A549 (cell line): Measurements from ENCODE around the gene PPP2R2D. TPM values are rescaled to one million over a fixed set of nuclear protein-coding genes. Genes with fewer than 3 reads are reported as not detected.

Source experiments
- ATAC-seq, 2 experiments: fragments of 200-7000 bp in 1 of 2; fragments of >200 bp in 1 of 2; cut with Nextera tagmentation in 1 of 2; cut with Tn5 transposase in 1 of 2; 3 replicates each; pipeline versions ENCODE4 v1.8.0 to v1.9.1; 2018 to 2020; ENCODE audit warnings: mild to moderate bottlenecking in 1 of 2, moderate library complexity in 1 of 2
- CTCF ChIA-PET: fragments of 300-600 bp; sonication (Branson Sonifier 250); formaldehyde crosslinking; extraction: SDS; loops from one replicate; lab custom pipeline; 2021; ENCODE audit warnings: antibody characterized with exemption, inconsistent platforms; lab: Yijun Ruan, JAX
- POLR2A ChIA-PET: fragments of 350-600 bp; formaldehyde crosslinking; extraction: SDS; loops from one replicate; lab custom pipeline; 2021; ENCODE audit warnings: antibody characterized with exemption, inconsistent platforms; lab: Yijun Ruan, JAX
- DNase-seq, 2 experiments: peaks; one replicate each; pipeline versions ENCODE4 v3.0.0 to v3.0.0-alpha.2; 2011 to 2016; ENCODE audit warnings: low read depth in 1 of 2, low spot score in 1 of 2
- FAIRE-seq: peaks from 2 replicates; lab custom pipeline; 2011; peaks lifted over from hg19 to GRCh38; lab: Jason Lieb, UNC
- H3K27ac ChIP-seq, 2 experiments: fragments of >200 bp; sonication (Bioruptor Twin); formaldehyde crosslinking; 3 replicates each; pipeline ENCODE4 v1.5.1; 2016 to 2017
- H3K4me1 ChIP-seq: fragments of >200 bp; sonication (Bioruptor Twin); formaldehyde crosslinking; 3 replicates; pipeline ENCODE4 v1.6.1; 2016
- H3K4me2 ChIP-seq: fragments of >200 bp; sonication (Bioruptor Twin); formaldehyde crosslinking; 3 replicates; pipeline ENCODE4 v1.6.1; 2016
- H3K4me3 ChIP-seq: fragments of >200 bp; sonication (Bioruptor Twin); formaldehyde crosslinking; 3 replicates; pipeline ENCODE4 v1.5.1; 2016
- H3K9me3 ChIP-seq: fragments of >200 bp; sonication (Bioruptor Twin); formaldehyde crosslinking; 3 replicates; pipeline ENCODE4 v1.6.1; 2016
- EP300 ChIP-seq, 2 experiments: fragments of >200 bp; sonication (Bioruptor Twin); formaldehyde crosslinking; IDR thresholded peaks; 2 replicates in 1 of 2; 3 replicates in 1 of 2; pipeline ENCODE4 v1.6.1; 2016 to 2017
- ESRRA ChIP-seq: fragments of 150-350 bp; IDR thresholded peaks from 2 replicates; pipeline ENCODE4 v1.6.1; 2014; ENCODE audit warnings: mild to moderate bottlenecking, low read length, borderline replicate concordance
- HOXA7 ChIP-seq: fragments of 250-450 bp; sonication (Bioruptor Pico); IDR thresholded peaks from 2 replicates; pipeline ENCODE4 v1.5.0; 2020; ENCODE audit warnings: mild to moderate bottlenecking, moderate library complexity
- HOXB13 ChIP-seq: fragments of 250-450 bp; sonication (Bioruptor Pico); IDR thresholded peaks from 2 replicates; pipeline ENCODE4 v1.5.0; 2020; ENCODE audit warnings: low read depth, mild to moderate bottlenecking, moderate library complexity
- HOXB5 ChIP-seq: fragments of 250-450 bp; sonication (Bioruptor Pico); IDR thresholded peaks from 2 replicates; pipeline ENCODE4 v1.5.0; 2020; ENCODE audit warnings: mild to moderate bottlenecking, moderate library complexity
- KDM5A ChIP-seq: fragments of 200-600 bp; sonication (generic); IDR thresholded peaks from 2 replicates; pipeline ENCODE4 v1.6.1; 2016; ENCODE audit warnings: antibody characterized with exemption, mild to moderate bottlenecking
- MYC ChIP-seq: IDR thresholded peaks from 2 replicates; pipeline ENCODE4 v1.6.1; 2012; ENCODE audit warnings: mild to moderate bottlenecking, inconsistent platforms, low read length, improper control_type of control experiment, borderline replicate concordance
- RCOR1 ChIP-seq: fragments of 150-350 bp; IDR thresholded peaks from 2 replicates; pipeline ENCODE4 v1.6.1; 2014; ENCODE audit warnings: antibody characterized with exemption, low read length, low read depth
- TP53 ChIP-seq: fragments of 250-450 bp; sonication (Bioruptor Pico); IDR thresholded peaks from 2 replicates; pipeline ENCODE4 v1.5.0; 2021; ENCODE audit warnings: mild to moderate bottlenecking, moderate library complexity
- WGBS: methylation state at CpG from one replicate; pipeline ENCODE4 v1.1.6; 2017; ENCODE audit errors: missing lambda C conversion rate; 5-methylcytosine and 5-hydroxymethylcytosine counted together
- polyA plus RNA-seq, 4 experiments: library from polyadenylated mRNA; depleted of rRNA in 3 of 4; stranded (reverse); fragments of >200 nt; fragmentation: RNase III in 1 of 4; extraction: RNeasy Plus Mini Kit Qiagen cat#74134 plus additional on column Dnase treatment in 1 of 4; gene quantifications; 2 replicates in 3 of 4; 3 replicates in 1 of 4; pipeline ENCODE4 v1.2.3, GENCODE V29; 2011 to 2017
- TF ChIP-seq, protein P1 (sequence below): fragments of 450-650 bp; IDR thresholded peaks from 2 replicates; pipeline ENCODE4 v1.6.1; 2014; ENCODE audit warnings: antibody characterized with exemption
- TF ChIP-seq, protein P2 (sequence below): fragments of 250-450 bp; sonication (Bioruptor Pico); IDR thresholded peaks from 2 replicates; pipeline ENCODE4 v1.5.0; 2020; ENCODE audit warnings: low read depth, mild to moderate bottlenecking, moderate library complexity
- TF ChIP-seq, protein P3 (sequence below): fragments of >200 bp; sonication (Bioruptor Twin); formaldehyde crosslinking; IDR thresholded peaks from 3 replicates; pipeline ENCODE4 v1.5.1; 2016

Gene PPP2R2D
- polyA plus RNA-seq, 2 of the 4 experiments (the other 2 are of a cell fraction), result 23.9 to 36.0 TPM

DNA sequence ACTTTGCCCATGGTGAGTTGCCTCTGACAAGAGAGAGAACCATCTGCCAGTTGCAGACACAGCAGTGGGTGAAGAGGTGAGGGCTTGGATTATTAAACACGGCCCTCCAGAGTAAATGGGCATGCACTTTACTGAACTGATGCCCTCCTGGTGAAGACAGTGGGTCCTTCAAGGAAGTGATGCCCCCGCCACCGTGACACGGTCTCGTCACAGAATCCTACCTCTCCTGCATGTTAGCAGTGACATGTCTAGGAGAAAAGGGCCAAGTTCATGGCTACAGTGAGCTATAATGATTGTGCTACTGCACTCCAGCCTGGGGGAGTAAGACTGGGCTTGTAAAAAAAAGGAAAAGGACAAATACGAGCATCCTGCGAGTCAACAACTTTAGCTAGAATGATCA lies 78.5 kb downstream of the PPP2R2D start:
- Histone ChIP-seq H3K4me3 (no peak overlapping the region), H3K4me1 (peaks cover 28% of the 10 kb centered on the region), H3K27ac (no peak overlapping the region), H3K4me2 (no peak overlapping the region), H3K9me3 (no peaks in the 10 kb centered on the region)
- DNase-seq (no peak), FAIRE-seq (no peak), ATAC-seq (no peak)
- ChIA-PET CTCF (interaction anchor here (3.5 kb wide), 1 partner anchor 44 kb away, joined by 22 read pairs; no protein-coding TSS in a partner anchor), POLR2A (interaction anchor here (0.7 kb wide), 1 partner anchor 14 kb away, joined by 4 read pairs; no protein-coding TSS in a partner anchor)
- TF ChIP-seq EP300 (IDR thresholded peaks at IDR 0.05), result no peak
- WGBS, result 91% methylated on average over 7 of the region's 7 CpGs

DNA sequence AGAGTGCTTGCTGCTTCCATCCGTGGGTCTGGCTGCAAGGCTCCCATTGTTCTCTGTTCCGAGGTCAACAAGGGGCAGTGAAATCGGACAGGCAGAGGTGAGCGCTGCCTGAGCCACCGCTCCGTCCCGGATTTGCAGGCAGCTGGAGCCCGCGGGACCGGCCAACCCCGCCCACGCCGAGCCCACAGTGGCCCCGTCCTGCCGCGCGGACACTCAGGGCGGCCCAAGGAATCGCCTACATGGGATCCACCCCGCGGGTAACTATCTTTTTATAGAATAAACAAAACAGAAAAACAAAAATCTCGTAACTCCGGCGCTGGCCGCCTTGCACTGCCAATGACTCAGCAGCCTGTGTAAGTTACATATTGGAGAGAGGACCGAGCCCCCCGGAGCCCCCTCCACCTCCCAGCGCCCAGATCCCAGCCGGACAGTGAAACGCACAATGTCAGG lies 79.0 kb downstream of the PPP2R2D start:
- TF ChIP-seq KDM5A (no peak), HOXA7 (CRISPR knock-in tag) (no peak), HOXB5 (CRISPR knock-in tag) (no peak), HOXB13 (CRISPR knock-in tag) (no peak), TP53 (CRISPR knock-in tag) (no peak), RCOR1 (no peak), MYC (no peak)
- TF ChIP-seq, protein P1, sequence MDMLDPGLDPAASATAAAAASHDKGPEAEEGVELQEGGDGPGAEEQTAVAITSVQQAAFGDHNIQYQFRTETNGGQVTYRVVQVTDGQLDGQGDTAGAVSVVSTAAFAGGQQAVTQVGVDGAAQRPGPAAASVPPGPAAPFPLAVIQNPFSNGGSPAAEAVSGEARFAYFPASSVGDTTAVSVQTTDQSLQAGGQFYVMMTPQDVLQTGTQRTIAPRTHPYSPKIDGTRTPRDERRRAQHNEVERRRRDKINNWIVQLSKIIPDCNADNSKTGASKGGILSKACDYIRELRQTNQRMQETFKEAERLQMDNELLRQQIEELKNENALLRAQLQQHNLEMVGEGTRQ, result no peak
- TF ChIP-seq, protein P2, sequence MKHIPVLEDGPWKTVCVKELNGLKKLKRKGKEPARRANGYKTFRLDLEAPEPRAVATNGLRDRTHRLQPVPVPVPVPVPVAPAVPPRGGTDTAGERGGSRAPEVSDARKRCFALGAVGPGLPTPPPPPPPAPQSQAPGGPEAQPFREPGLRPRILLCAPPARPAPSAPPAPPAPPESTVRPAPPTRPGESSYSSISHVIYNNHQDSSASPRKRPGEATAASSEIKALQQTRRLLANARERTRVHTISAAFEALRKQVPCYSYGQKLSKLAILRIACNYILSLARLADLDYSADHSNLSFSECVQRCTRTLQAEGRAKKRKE (CRISPR knock-in tag), result no peak
- no peak for ATAC-seq
- no peak overlapping the region; the same call in 2 of the 3 replicates for H3K4me3 ChIP-seq
- 90% methylated on average over 30 of the region's 30 CpGs for WGBS
- ChIA-PET POLR2A (no interaction called here), CTCF (interaction anchor here (0.8 to 3.5 kb wide), 4 partner anchors 14 to 94 kb away, joined by 3 to 22 read pairs (median 4); no protein-coding TSS in a partner anchor)
- peak overlapping the region in 1 of 2 experiments; percentile 32; a peak in 2 of 6 replicates for H3K27ac ChIP-seq
- peak overlapping the region; percentile 96 for H3K4me2 ChIP-seq
- FAIRE-seq, result no peak
- H3K4me1 ChIP-seq, result peaks cover 28% of the 10 kb centered on the region
- DNase-seq, result no peak
- H3K9me3 ChIP-seq, result no peaks in the 10 kb centered on the region

DNA sequence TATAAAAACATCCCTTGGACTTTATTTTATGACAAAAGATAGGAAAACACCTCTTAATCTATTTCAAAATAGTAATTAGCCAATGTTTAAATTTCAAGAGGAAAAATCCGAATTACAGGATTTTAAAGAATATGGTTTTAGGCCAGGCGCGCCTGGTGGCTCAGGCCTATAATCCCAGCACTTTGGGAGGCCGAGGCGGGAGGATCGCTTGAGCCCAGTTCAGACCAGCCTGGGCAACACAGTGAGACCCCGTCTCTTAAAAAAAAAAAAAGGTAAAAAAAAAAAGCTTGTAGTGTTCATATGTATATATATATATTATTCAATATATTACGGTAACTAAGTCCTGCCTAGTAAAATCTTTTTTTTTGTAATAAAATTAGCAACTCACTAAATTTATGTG lies 79.5 kb downstream of the PPP2R2D start:
- ChIA-PET CTCF (interaction anchor here (0.8 to 3.5 kb wide), 6 partner anchors 13 to 95 kb away, joined by 3 to 22 read pairs (median 4); no protein-coding TSS in a partner anchor), POLR2A (no interaction called here)
- Histone ChIP-seq H3K4me1 (peaks cover 28% of the 10 kb centered on the region), H3K4me3 (peak overlapping the region; percentile 72; the same call in 2 of the 3 replicates), H3K9me3 (no peaks in the 10 kb centered on the region), H3K27ac (peak overlapping the region in 1 of 2 experiments; percentile 32; a peak in 1 of 6 replicates)
- 84% methylated on average over 8 of the region's 8 CpGs for WGBS
- no peak for ATAC-seq
- FAIRE-seq, result no peak
- no peak for DNase-seq
- TF ChIP-seq, protein P3, sequence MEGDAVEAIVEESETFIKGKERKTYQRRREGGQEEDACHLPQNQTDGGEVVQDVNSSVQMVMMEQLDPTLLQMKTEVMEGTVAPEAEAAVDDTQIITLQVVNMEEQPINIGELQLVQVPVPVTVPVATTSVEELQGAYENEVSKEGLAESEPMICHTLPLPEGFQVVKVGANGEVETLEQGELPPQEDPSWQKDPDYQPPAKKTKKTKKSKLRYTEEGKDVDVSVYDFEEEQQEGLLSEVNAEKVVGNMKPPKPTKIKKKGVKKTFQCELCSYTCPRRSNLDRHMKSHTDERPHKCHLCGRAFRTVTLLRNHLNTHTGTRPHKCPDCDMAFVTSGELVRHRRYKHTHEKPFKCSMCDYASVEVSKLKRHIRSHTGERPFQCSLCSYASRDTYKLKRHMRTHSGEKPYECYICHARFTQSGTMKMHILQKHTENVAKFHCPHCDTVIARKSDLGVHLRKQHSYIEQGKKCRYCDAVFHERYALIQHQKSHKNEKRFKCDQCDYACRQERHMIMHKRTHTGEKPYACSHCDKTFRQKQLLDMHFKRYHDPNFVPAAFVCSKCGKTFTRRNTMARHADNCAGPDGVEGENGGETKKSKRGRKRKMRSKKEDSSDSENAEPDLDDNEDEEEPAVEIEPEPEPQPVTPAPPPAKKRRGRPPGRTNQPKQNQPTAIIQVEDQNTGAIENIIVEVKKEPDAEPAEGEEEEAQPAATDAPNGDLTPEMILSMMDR, result no peak
- no peak for TF ChIP-seq HOXA7 (CRISPR knock-in tag)
- TF ChIP-seq, all 56 proteins: peak for 0
- H3K4me2 ChIP-seq, result peak overlapping the region; percentile 96

DNA sequence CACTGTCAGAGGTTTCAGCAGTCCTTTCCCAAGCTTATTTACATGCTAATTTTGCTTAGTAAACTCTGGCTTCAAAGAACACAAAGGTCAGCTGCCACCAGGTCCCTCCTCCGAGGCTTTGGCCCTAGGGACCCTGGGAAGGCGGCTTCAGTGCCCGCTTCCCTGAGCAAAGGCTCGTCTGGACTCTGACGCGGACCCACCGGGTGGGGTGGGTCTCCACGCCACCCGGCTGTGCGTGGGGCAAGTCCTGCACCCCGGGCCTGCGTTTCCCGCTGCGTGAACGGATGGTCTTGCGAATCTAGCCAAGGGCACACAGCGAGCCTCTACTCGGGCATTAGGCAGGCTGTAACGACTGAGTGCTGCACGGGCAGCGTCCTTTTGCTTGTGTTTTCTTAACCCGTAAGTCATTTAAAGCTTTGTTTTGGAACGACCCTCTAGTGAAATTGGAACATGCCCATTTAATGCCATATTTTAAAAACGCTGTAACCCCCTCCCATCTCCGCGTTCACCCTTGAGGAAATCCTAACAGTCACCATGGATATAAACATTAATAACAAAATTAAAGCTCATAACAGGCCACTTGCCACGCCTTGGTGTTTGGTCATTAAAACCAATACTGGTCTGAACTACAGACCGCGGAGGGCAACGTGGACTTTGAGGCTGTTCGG lies 80.1 kb downstream of the PPP2R2D start:
- peak overlapping the region; percentile 72 for H3K4me3 ChIP-seq
- no peak for DNase-seq
- no peak for ATAC-seq
- peak overlapping the region; percentile 96 for H3K4me2 ChIP-seq
- peak overlapping the region; percentile 86 to 96 for H3K27ac ChIP-seq
- TF ChIP-seq ESRRA (no peak), RCOR1 (0 out of 2 replicates have a peak, but pooled peaks have one; percentile 22)
- POLR2A ChIA-PET, result interaction anchor here (0.6 kb wide), 1 partner anchor 80 kb away, joined by 4 read pairs; the partner anchor contains the start of gene PPP2R2D
- CTCF ChIA-PET, result interaction anchor here (0.7 to 3.5 kb wide), 8 partner anchors 13 to 164 kb away, joined by 3 to 22 read pairs (median 4); no protein-coding TSS in a partner anchor
- WGBS, result 40% methylated on average over 30 of the region's 31 CpGs
- no peak for FAIRE-seq
- peaks cover 28% of the 10 kb centered on the region for H3K4me1 ChIP-seq
- no peaks in the 10 kb centered on the region for H3K9me3 ChIP-seq
